Activated naive CD8-positive, alpha-beta T cell (primary cell): ENCODE measurements around the gene SLTM.

Experiments used
- H3K27ac Mint-ChIP-seq: one replicate; pipeline ENCODE4 v1.8.0; 2021; ENCODE audit warnings: mixed read lengths
- H3K27me3 Mint-ChIP-seq: one replicate; pipeline ENCODE4 v1.8.0; 2021; ENCODE audit warnings: mixed read lengths
- H3K36me3 Mint-ChIP-seq: one replicate; pipeline ENCODE4 v1.8.0; 2021; ENCODE audit warnings: mixed read lengths
- H3K4me1 Mint-ChIP-seq: one replicate; pipeline ENCODE4 v1.8.0; 2021; ENCODE audit warnings: low read depth, mixed read lengths
- H3K4me3 Mint-ChIP-seq: one replicate; pipeline ENCODE4 v1.8.0; 2021; ENCODE audit warnings: mild to moderate bottlenecking, mixed read lengths
- H3K9me3 Mint-ChIP-seq: one replicate; pipeline ENCODE4 v1.8.0; 2021; ENCODE audit warnings: low read depth, mixed read lengths

The SLTM gene

DNA sequence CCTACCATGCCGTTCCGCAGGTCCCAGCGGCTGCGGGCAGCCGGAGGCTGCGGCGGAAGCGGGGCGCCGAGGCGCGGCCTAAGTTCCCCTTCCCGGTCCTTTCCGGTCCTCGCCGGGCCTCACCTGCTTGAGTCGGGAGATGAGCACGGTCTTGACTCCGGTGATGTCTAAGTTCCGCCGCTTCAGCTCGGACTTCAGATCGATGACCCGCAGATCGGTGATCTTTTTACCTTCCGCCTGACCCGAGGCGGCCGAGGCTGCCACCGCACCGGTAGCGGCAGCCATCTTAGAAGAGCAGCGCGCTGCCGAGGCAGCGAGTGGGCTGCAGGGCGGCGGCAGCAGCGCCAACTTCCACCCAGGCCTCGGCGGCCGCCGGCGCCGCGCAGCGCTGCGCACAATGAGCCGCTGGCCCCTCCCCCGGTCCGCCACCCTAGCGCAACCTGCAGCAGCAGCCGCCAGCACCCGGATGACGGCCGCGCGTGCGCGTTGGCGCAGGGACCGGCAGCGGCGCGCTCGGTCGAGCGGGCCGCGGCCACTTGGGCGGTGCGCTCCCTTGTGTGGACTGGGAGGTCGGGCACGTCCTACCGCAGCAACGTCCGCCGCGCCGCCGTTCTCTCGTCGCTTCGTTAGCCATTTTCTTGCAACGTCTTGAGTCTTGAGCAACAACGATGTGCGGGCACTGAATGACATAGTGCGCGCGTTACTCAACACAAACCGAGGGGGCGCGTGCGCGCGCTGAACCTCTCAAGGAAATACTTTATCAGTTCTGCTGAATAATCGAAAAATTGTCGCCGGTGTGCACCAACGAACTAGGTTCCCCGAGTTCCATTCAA lies at the start of gene SLTM:
SLTM (minus strand) TSS at position 399 of the 833 bp plus-strand sequence; CDS start at position 285, 114 bp downstream.
- Mint-ChIP-seq H3K27ac (peak within 1 kb of the TSS; percentile 100), H3K4me3 (peak within 1 kb of the TSS; percentile 98), H3K36me3 (peaks cover 6% of the 10 kb centered on the region), H3K9me3 (no peaks in the 10 kb centered on the region), H3K4me1 (peaks cover 24% of the 10 kb centered on the region), H3K27me3 (no peaks in the 10 kb centered on the region)

DNA sequence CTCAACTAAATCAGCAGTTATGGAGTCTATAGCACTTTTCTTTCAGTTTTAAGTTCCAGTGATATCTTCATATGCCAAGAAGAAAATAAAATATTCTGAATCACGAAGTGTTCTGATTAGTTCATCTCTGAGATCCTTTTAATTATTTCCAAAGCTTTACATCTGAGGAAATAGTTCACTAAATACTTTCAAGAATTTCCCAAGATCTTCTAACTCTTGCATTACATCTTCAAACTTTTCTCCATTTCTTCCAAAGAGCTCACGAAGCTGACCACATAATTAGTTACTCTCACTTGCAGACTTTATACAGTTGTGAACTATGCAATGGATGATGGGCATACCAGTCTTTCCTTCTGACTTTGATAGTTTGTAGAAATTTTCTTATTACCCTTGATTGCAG lies 49.8 kb upstream of the SLTM start:
- H3K9me3 Mint-ChIP-seq, result no peaks in the 10 kb centered on the region
- no peak overlapping the region for H3K4me3 Mint-ChIP-seq
- H3K27ac Mint-ChIP-seq, result no peak overlapping the region
- no peaks in the 10 kb centered on the region for H3K36me3 Mint-ChIP-seq
- H3K4me1 Mint-ChIP-seq, result peaks cover 30% of the 10 kb centered on the region
- no peaks in the 10 kb centered on the region for H3K27me3 Mint-ChIP-seq

DNA sequence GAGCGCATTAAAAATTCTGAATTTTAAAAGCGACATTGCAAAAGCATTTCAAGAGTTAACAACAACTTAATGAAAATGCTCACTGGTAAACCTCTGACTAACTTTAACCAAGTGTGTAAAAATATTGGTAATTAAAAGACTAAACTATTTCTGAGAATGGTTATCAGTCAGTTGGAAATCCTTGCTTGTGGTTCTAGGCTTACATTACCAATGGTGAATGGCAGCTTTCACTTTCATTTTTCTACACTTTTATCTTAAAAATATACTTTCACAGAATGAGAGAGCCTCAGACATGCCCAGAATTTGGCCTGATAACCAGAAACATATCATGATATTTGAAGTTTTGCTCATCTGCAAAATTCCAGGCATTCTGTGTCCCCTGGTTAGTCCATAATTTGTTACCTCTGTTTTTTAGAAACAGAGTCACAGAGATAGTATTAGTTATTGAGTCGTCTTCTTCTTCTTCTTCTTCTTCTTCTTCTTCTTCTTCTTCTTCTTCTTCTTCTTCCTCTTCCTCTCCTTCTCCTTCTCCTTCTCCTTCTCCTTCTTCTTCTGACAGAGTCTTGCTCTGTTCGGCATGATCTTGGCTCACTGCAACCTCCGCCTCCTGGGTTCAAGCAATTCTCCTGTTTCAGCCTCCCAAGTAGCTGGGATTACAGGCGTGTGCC lies 48.5 kb upstream of the SLTM start:
- H3K27ac Mint-ChIP-seq, result peak overlapping the region; percentile 72
- H3K36me3 Mint-ChIP-seq, result no peaks in the 10 kb centered on the region
- no peaks in the 10 kb centered on the region for H3K27me3 Mint-ChIP-seq
- H3K4me3 Mint-ChIP-seq, result peak overlapping the region; percentile 59
- H3K9me3 Mint-ChIP-seq, result no peaks in the 10 kb centered on the region
- peaks cover 25% of the 10 kb centered on the region for H3K4me1 Mint-ChIP-seq

DNA sequence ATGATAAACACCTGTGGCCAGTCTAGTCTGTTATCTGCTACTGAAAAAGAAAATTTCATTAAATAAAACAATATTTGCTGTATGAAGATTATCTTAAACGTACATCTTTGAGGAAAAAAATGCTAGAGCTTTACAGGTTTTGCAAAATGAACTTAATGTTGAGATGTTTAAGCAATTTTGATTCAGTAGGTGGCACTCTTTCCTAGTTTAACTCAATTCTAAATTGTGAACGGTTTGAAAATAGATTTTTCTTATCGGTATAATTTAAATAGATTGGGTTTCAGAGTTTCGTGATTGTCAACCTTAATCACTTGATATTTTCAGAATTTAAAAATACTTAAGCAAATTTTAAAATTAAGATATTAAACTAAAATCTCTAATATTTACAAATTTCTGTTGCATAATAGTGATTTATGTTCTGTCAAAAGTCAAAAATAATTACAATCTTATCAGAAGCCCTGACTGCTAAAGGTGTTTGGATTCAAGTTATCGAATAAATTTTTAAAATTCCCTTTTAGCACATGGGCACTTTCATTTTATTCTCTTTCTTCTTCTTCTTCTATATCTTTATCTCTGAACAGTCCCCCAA lies 47.0 kb upstream of the SLTM start:
- Mint-ChIP-seq H3K9me3 (no peaks in the 10 kb centered on the region), H3K27me3 (no peaks in the 10 kb centered on the region), H3K27ac (peak overlapping the region; percentile 19), H3K4me1 (peaks cover 34% of the 10 kb centered on the region), H3K4me3 (no peak overlapping the region), H3K36me3 (no peaks in the 10 kb centered on the region)

DNA sequence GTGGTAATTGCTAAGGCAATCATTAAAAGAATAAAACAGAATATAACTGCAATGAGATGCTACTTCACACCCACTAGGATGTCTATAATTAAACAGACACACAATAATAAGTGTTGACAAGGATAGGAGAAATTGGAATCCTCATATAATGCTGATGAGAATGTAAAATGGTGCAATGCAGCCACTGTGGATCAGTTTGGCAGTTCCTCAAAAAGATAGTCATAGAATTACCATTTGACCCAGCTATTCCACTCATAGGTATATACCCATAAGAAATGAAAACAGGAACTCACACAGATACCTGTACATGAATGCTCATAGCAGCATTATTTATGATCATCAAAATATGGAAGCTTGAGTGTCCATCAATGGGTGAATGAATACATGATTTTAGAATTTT lies 44.4 kb upstream of the SLTM start:
- Mint-ChIP-seq H3K9me3 (no peaks in the 10 kb centered on the region), H3K4me1 (peaks cover 39% of the 10 kb centered on the region), H3K36me3 (no peaks in the 10 kb centered on the region), H3K27ac (no peak overlapping the region), H3K4me3 (no peak overlapping the region), H3K27me3 (no peaks in the 10 kb centered on the region)

DNA sequence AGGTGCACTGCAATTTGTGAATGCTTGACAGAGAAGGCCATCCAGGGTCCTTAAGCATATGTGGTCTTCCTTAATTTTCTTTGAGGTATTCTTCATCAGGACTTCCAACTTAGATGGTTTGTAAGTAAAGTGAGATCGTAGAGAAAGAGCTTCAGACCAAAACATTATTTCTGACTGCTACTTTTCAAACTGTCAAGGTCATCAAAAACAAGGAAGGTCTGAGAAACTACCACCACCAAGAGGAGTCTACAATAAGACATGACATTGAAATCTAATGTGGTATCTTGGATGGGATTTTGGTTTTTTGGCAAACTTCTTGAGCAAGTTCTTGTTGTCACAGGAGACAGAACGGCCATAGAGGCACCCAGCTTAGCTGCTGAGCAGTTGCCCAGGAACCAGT lies 34.0 kb upstream of the SLTM start:
- H3K36me3 Mint-ChIP-seq, result no peaks in the 10 kb centered on the region
- H3K9me3 Mint-ChIP-seq, result no peaks in the 10 kb centered on the region
- no peaks in the 10 kb centered on the region for H3K27me3 Mint-ChIP-seq
- no peak overlapping the region for H3K27ac Mint-ChIP-seq
- no peak overlapping the region for H3K4me3 Mint-ChIP-seq
- no peaks in the 10 kb centered on the region for H3K4me1 Mint-ChIP-seq

DNA sequence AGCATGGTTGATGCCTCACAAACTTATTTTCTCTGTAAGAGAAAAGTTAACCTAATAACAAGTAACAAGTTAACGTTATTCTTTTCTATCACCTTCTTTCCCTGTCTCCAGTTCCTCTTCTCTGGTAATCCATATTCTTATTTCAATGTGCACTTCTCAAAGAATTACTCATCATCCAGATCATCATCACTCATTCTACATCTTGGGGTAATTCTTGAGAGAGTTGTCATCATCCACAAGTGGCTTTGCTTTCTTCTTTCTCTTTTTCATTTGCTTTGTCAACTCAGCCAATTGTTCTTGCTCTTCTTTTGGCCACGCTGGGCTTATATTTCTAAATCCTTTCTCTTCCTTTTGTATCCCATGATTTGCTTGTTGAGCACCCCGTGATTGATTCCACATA lies 33.2 kb upstream of the SLTM start:
- Mint-ChIP-seq H3K27me3 (no peaks in the 10 kb centered on the region), H3K36me3 (no peaks in the 10 kb centered on the region), H3K4me3 (no peak overlapping the region), H3K4me1 (no peaks in the 10 kb centered on the region), H3K27ac (no peak overlapping the region), H3K9me3 (no peaks in the 10 kb centered on the region)

DNA sequence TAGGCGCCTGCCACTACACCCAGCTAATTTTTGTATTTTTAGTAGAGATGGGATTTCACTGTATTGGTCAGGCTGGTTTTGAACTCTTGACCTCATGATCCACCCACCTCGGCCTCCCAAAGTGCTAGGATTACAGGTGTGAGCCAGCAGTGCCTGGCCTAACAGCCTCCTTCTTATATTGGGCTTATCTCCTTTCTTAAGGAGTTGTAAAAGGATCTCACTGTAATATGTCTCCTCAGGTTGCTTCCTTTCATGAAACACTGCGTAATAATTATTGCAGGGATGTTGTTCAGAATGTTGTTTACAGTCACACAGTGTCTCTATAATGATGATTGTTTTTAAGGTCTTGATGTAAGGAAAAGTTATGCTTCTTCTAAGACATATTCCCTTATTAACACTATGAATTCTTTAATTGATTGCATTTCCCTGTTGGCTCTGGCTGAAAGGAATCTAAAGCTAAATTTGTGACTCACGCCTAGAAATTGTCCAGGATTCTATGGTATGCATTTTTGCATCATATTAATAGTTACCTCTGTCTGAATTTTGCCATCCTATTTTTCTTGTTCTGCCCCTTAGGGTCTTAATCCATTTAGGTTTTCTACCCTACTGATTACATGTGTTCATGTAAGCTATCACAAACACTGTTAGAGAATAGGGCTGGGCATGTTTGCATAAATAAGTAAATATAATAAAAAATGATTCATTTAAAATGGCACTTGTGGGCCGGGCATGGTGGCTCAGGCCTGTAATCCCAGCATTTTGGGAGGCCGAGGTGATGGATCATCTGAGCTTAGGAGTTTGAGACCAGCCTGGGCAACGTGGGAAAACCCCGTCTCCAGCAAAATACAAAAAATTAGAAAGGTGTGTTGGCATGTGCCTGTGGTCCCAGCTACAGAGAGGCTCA lies 29.4 kb upstream of the SLTM start:
- H3K4me1 Mint-ChIP-seq, result no peaks in the 10 kb centered on the region
- H3K9me3 Mint-ChIP-seq, result no peaks in the 10 kb centered on the region
- H3K4me3 Mint-ChIP-seq, result no peak overlapping the region
- H3K27me3 Mint-ChIP-seq, result no peaks in the 10 kb centered on the region
- H3K36me3 Mint-ChIP-seq, result no peaks in the 10 kb centered on the region
- no peak overlapping the region for H3K27ac Mint-ChIP-seq

DNA sequence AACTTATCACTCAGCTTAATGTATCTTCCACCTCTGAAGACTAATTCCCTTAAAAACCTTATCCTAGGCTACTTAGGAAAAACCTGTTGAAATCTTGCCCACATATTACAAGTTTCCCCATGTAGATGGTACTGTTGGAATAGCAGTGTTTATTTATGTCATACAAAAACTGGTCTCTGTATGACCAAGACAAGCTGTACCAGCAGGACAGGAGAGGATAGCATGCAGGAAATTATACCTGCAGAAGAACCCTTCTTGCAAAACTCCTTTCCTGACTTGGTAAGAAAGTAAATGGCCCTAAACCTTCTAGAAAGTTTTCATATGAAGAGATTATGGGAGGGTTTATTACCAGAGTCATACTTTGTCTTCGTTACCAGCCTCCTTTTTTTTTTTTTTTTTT lies 28.7 kb upstream of the SLTM start:
- Mint-ChIP-seq H3K4me3 (no peak overlapping the region), H3K27ac (no peak overlapping the region), H3K4me1 (peaks cover 3% of the 10 kb centered on the region), H3K36me3 (no peaks in the 10 kb centered on the region), H3K9me3 (no peaks in the 10 kb centered on the region), H3K27me3 (no peaks in the 10 kb centered on the region)

DNA sequence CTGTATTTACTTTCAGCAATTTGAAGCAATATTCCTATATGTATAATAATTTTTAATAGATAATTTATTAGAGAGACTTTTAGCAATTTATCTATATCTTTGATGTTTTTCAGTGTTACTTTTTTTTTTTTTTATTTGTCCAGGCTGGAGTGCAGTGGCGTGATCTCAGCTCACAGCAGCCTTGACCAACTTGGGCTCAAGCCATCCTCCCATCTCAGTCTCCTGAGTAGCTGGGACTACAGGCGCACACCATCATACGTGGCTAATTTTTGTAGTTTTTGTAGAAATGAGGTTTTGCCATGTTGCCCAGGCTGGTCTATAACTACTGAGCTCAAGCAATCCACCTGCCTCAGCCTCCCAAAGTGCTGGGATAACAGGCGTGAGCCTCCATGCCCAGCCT lies 25.3 kb upstream of the SLTM start:
- Mint-ChIP-seq H3K36me3 (no peaks in the 10 kb centered on the region), H3K9me3 (no peaks in the 10 kb centered on the region), H3K27ac (no peak overlapping the region), H3K27me3 (no peaks in the 10 kb centered on the region), H3K4me3 (no peak overlapping the region), H3K4me1 (peaks cover 4% of the 10 kb centered on the region)

DNA sequence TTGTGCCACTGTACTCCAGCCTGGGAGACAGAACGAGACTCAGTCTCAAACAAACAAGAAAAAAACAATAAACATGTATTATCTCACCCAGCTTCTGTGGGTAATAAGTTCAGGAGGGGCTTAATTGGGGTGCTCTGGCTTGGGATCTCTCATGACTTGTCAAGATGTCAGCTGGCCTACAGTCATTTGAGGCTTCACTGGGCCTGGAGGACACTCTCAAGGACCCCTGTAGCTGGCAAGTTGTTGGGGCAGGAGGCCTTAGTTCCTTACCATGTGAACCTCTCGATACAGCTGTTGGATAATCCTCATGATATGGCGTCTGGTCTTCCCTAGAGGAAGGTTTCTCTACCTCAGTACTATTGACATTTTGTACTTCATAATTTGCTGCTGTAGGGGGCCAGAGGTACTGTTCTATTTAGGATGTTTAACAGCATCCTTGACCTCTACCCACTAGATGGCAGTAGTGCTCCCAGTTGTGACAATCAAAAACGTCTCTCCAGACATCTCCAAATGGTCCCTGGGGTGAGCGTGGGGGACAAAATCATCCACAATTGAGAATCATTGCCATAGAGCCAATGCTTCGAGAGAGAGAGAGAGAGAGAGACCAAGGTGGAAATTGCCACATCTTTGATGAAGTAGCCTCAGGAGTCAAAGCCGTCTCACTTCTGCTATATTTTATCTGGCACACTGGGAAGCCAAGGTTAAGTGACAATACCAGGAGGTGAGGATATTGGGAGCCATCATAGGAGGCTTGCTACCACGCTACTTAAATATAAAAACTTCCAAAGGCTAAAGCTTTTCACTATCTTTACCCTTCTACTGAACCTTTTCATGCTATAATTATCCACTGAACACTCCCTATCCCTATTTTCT lies 23.9 kb upstream of the SLTM start:
- no peaks in the 10 kb centered on the region for H3K9me3 Mint-ChIP-seq
- H3K4me1 Mint-ChIP-seq, result peaks cover 8% of the 10 kb centered on the region
- no peak overlapping the region for H3K4me3 Mint-ChIP-seq
- H3K36me3 Mint-ChIP-seq, result no peaks in the 10 kb centered on the region
- no peak overlapping the region for H3K27ac Mint-ChIP-seq
- no peaks in the 10 kb centered on the region for H3K27me3 Mint-ChIP-seq

DNA sequence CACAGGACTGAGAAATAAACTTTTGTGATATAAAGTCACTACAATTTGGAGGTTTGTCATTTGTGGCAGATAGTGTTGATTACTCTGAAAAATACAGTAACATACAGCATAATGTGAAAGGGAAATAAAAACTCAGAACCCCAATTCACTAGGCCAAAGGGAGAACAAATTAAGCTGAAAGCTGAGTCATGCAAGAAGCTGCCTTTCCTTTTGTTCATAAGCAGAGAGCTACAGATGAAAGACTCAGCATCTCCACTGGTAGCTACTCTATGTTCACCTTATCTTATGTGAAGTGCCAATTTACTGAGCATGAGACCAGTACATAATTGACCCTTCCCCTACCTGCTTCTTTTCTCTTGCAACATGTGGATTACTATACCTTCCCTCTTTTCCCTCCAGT lies 19.3 kb upstream of the SLTM start:
- Mint-ChIP-seq H3K4me3 (no peak overlapping the region), H3K36me3 (peaks cover 3% of the 10 kb centered on the region), H3K27me3 (no peaks in the 10 kb centered on the region), H3K4me1 (peaks cover 10% of the 10 kb centered on the region), H3K27ac (peak overlapping the region; percentile 36), H3K9me3 (no peaks in the 10 kb centered on the region)

DNA sequence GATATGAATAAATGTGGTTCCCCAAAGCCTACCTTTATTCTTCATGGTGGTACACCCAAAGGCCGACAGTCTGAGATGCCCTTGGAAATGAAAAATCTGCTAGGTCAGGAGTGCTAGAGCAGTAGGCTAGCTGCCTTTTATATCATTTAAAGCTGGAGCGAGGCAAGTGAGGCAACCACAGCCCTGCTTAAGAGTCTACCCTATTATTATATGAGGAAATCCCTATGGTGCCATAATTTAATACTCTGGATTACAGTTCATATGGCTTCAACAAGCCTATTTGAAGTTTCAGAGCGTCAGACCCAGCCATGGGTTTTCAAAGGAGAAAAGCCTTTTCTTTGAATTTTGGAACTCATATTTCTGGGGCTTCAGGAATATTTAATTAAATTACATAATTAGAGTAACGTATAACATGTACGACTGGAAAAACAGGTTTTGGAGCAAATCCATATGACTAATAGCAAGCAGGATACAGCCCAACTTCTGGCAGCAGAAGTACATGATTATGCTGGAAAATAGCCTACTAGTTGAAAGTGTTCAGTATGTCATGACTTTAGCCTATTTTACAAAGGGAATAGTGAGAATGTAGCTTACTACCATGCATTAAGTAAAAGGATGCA lies 18.0 kb upstream of the SLTM start:
- Mint-ChIP-seq H3K4me3 (no peak overlapping the region), H3K4me1 (peaks cover 6% of the 10 kb centered on the region), H3K27me3 (no peaks in the 10 kb centered on the region), H3K27ac (no peak overlapping the region), H3K36me3 (peaks cover 3% of the 10 kb centered on the region), H3K9me3 (no peaks in the 10 kb centered on the region)

DNA sequence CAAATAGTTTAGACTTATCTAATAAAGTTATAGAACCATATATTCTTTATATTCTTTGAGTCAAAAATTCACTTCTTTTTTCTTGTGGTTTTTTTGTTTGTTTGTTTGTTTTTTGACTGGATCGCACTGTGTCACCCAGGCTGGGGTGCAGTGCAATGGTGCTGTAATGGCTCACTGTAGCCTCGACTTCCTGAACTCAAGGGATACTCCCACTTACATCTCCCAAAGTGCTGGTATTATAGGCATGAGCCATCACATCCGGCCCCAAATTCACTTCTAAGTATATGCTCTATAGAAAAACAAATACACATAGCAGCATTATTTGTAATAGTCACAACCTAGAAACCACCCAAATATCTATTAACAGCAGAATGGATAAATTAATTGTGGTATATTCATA lies 13.7 kb upstream of the SLTM start:
- peaks cover under 1% of the 10 kb centered on the region for H3K4me1 Mint-ChIP-seq
- H3K36me3 Mint-ChIP-seq, result peaks cover 3% of the 10 kb centered on the region
- no peaks in the 10 kb centered on the region for H3K27me3 Mint-ChIP-seq
- no peak overlapping the region for H3K27ac Mint-ChIP-seq
- H3K4me3 Mint-ChIP-seq, result no peak overlapping the region
- no peaks in the 10 kb centered on the region for H3K9me3 Mint-ChIP-seq
